ENCODE data around the gene LGR6.
"Not testable (repeated sequence)": the region's sequence is repeated elsewhere in the genome, so short reads cannot be mapped to it uniquely, and the experiment has no call there.

Gene LGR6, protein sequence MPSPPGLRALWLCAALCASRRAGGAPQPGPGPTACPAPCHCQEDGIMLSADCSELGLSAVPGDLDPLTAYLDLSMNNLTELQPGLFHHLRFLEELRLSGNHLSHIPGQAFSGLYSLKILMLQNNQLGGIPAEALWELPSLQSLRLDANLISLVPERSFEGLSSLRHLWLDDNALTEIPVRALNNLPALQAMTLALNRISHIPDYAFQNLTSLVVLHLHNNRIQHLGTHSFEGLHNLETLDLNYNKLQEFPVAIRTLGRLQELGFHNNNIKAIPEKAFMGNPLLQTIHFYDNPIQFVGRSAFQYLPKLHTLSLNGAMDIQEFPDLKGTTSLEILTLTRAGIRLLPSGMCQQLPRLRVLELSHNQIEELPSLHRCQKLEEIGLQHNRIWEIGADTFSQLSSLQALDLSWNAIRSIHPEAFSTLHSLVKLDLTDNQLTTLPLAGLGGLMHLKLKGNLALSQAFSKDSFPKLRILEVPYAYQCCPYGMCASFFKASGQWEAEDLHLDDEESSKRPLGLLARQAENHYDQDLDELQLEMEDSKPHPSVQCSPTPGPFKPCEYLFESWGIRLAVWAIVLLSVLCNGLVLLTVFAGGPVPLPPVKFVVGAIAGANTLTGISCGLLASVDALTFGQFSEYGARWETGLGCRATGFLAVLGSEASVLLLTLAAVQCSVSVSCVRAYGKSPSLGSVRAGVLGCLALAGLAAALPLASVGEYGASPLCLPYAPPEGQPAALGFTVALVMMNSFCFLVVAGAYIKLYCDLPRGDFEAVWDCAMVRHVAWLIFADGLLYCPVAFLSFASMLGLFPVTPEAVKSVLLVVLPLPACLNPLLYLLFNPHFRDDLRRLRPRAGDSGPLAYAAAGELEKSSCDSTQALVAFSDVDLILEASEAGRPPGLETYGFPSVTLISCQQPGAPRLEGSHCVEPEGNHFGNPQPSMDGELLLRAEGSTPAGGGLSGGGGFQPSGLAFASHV

DNA sequence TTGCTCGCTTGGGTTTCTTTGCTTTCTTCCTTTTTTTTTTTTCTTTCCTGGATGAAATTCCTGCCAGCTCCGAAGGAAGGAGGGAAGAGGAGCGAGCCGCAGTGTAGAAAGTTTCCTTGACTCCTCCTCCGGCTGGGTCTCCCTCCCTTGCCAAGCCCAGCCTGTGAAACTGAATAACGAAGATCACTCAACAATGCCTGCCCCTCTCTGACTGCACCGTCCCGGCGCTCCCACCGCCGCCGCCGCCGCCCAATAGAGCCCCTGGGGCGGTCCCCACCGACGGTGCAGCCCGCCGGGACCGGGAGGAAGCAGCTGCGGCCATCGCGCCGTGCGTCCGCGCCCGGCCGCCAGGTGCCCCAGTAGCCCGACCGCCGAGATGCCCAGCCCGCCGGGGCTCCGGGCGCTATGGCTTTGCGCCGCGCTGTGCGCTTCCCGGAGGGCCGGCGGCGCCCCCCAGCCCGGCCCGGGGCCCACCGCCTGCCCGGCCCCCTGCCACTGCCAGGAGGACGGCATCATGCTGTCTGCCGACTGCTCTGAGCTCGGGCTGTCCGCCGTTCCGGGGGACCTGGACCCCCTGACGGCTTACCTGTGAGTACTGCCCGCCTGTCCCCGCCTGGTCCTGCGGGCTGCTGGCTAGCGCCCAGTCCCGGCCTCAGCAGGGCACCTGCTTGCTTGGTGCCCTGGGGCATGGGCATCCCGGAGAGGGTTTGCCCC is at the start of gene LGR6:
Gene LGR6 (plus strand): TSS at position 186 of the 714 bp plus-strand sequence. CDS start 191 bp downstream, at position 377.
- no peak for DNase-seq (ENCODE audit: low read depth)

DNA sequence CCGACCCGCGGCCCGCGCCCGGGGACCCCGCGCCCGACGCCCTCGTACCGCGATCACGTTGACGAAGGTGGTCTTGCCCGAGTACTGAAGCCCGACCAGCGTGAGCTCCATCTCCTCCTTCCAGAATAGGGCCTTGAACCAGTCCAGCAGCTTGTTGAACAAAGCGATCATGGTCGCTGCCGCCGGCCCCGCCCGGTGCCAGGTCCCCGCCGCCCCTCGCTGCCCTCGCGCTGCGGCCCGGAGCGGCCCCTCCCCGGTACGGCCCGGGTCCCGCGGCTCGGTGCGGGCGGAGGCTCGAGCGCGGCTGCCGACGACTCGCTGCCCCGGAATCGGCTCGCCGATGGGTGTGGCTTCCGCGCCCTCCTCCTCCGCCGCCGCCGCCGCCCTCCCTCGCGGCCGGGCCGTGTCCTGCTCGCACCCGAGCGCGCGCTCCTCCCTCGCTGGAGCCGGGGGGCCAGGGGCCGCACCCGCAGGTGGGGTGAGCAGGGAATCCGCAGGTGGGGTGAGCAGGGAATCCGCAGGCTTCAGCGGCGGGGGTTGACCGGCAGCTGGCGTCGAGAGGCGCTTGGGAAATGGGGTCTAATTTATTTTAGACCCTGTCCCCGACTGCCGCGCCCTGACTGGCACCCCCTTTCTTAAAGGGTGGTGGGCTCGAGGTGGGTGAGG is 49.1 kb upstream of the LGR6 start, which contains the start of gene ARL8A:
Gene ARL8A (minus strand): TSS at position 336 of the 666 bp plus-strand sequence. CDS start 165 bp downstream, at position 171.
- no peak for DNase-seq (ENCODE audit: low read depth)

- DNase-seq (ENCODE audit: low read depth) = no peak
These were observed 48.4 kb upstream of the LGR6 start for GRCh38 chr1:202145068-202145743.

DNA sequence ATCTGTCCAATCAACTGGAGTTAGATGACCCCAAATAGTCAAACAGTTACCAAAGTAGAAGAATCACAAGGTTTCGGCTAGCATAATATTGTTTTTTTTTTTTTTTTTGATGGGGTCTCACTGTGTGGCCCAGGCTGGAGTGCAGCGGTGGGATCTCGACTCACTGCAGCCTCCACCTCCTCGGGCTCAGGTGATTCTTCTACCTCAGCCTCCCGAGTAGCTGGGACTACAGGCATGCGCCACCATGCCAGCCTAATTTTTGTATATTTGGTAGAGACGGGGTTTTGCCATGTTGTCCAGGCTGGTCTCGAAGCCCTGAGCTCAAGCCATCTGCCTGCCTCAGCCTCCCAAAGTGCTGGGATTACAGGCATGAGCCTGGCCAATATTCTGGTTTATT is 47.9 kb upstream of the LGR6 start:
- DNase-seq (ENCODE audit: low read depth) = not testable (repeated sequence)

DNA sequence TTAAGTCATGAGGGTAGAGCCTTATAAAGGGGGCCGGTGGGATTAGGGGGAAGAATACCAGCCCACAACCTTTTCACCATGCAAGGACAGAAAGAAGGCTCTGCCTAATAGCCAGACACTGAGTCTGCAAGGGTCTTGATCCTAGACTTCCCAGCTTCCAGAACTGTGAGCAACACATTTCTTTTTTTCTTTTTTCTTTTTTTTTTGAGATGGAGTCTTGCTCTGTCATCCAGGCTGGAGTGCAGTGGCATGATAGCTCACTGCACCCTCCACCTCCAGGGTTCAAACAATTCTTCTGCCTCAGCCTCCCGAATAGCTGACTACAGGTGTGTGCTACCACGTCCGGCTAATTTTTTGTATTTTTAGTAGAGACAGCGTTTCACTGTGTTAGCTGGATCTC is 47.3 kb upstream of the LGR6 start:
- no peak for DNase-seq (ENCODE audit: low read depth)

DNA sequence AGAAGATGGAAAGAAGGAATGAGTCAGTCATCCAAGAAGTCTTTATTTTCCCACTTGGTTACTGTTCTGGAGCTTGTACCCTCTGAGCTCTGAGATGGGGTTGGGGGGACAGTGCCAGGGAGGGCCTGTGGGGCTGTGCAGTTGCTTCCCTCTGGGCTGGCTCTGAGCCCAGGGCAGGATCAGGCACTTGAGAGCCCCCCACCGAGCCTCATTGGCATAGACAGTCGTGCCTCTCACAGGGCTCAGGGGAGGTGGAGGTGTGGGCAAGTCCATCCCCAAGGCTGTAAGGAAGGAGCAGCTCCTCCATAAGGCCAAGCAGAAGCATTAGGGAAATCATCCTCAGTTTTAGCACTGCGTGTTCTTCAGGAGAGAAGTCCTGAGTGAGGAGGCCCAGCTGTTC is 46.6 kb upstream of the LGR6 start:
- no peak for DNase-seq (ENCODE audit: low read depth)

DNA sequence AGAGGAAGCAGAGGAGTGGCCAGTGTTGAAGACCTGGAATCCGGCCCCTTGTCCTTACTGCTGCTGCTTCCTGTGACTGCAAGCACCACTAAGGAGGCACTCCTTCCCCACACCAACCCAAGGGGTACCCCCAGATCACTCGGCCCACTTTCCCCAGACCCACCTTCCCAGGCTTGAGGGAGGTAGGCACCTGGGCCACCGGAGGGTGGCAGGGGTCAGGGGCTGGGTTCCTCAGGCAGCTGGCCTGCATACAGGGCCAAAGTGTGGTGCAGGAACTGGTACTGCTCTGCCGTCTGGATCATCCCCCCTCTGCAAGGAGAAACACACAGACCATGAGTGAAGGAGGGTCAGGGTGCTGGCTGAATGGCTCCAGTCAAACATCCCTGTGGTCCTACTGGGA is 45.2 kb upstream of the LGR6 start:
- DNase-seq (ENCODE audit: low read depth) = no peak

- no peak for DNase-seq (ENCODE audit: low read depth)
These were observed 44.0 kb upstream of the LGR6 start for GRCh38 chr1:202149566-202149965.

DNA sequence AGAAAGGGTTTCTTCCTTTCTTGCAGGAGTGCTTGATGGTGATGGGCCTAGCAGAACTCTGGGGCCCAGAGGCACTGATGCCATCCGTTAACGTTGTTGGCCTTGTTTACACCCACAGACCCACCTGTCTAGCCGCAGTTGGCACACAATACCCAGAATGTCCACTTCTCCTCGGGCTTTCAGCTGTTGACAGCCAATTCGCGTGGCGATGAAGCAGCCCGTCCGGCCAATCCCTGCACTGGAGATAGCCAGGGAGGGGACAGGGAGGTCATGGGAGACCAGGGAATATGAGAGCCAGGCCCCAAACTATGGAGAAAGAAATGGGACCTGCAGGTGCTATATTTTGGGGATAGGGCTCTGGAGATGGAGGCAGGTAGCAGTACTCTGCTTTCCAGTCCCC is 43.4 kb upstream of the LGR6 start:
- DNase-seq (ENCODE audit: low read depth) = no peak

DNA sequence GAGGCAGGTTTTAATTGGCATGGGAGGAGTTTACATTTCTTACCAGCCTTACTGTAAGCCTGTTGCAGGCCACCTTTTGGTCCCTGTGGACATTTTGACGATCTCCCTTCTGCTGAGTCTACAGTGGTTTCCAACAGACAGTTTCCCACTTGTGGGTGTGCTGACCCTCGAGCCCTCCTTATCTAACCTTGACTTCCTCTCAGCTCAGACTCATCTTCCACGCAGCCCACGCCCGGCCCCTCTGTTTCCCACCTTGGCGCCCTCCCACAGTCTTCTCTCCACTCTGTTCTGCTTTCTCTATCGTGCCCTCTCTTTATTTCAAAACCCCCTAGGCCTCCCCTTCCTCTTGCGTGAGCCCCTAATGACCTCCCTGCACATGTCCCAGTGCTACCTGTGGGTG is 43.0 kb upstream of the LGR6 start:
- DNase-seq (ENCODE audit: low read depth) = no peak

DNA sequence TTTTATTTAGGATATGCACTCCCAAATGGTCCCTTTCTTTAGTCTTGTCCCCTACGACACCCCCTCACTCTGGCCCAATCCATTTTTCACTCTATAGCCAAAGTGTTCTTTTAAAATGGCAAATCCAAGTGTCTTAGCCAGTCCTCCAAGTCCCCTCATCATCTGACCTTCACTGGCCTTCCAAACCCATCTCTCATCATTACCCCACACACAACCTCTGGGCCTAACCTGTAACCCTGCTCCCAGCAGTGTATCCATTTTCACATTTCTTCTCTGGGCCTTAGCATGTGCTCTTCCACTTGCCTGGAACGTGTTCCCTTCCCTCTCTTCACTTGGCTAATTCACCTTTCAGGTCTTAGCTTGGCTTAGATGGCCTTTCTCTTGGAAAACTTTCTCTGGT is 42.6 kb upstream of the LGR6 start:
- no peak for DNase-seq (ENCODE audit: low read depth)

- no peak for DNase-seq (ENCODE audit: low read depth)
These were observed 41.2 kb upstream of the LGR6 start for GRCh38 chr1:202152399-202152798.

GRCh38 chr1:202153284-202153683 is 40.3 kb upstream of the LGR6 start:
- no peak for DNase-seq (ENCODE audit: low read depth)

DNA sequence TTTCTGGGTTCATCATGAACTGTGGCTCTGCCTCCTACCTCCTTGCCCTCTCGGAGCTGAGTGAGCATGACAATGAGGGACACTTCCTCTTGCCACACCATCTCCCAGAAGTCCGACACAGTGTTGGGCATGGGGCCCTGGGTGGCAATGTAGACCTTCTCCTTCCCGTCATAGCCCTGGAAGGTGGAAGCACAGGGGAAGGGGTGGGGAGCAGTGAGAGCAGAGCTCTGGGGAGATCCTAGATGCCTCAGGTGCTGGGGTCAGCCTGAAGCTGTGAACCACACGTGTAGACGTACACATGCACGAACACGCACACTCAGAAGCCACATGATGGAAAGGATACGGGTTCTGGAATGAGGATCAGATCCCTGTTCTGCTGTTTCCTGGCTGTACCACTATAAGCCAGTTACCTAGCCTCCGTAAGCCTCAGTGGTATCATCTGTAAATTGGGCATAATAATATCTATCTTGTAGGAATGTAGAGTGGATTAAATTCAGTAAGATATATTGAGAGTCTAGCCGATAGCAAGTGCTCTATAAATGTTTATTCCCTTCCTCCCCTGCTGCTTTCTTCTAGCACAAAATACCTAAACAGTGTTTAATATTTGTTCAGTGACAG is 39.3 kb upstream of the LGR6 start:
- DNase-seq (ENCODE audit: low read depth) = no peak

- peak; percentile 51 for DNase-seq (ENCODE audit: low read depth)
These were observed 38.7 kb upstream of the LGR6 start for GRCh38 chr1:202154766-202155477.

- DNase-seq (ENCODE audit: low read depth) = no peak
These were observed 38.0 kb upstream of the LGR6 start for GRCh38 chr1:202155478-202156021.

GRCh38 chr1:202156590-202156989 is 37.0 kb upstream of the LGR6 start:
- no peak for DNase-seq (ENCODE audit: low read depth)

GRCh38 chr1:202157945-202158344 is 35.7 kb upstream of the LGR6 start:
- no peak for DNase-seq (ENCODE audit: low read depth)

- no peak for DNase-seq (ENCODE audit: low read depth)
These were observed 34.6 kb upstream of the LGR6 start for GRCh38 chr1:202158810-202159533.

Measured in stromal cell of bone marrow (primary cell).